GM19023 (cell line): ENCODE data around the gene PPP3CA.
"Not testable (repeated sequence)": the region's sequence is repeated elsewhere in the genome, so short reads cannot be mapped to it uniquely, and the experiment has no call there.

ENCODE experiments used
- ATAC-seq: cut with Tn5 transposase; IDR thresholded peaks from one replicate; pipeline ENCODE4 v1.9.1; 2021; ENCODE audit warnings: mild to moderate bottlenecking, moderate library complexity; ENCODE audit not compliant: unreplicated experiment

Gene PPP3CA

DNA sequence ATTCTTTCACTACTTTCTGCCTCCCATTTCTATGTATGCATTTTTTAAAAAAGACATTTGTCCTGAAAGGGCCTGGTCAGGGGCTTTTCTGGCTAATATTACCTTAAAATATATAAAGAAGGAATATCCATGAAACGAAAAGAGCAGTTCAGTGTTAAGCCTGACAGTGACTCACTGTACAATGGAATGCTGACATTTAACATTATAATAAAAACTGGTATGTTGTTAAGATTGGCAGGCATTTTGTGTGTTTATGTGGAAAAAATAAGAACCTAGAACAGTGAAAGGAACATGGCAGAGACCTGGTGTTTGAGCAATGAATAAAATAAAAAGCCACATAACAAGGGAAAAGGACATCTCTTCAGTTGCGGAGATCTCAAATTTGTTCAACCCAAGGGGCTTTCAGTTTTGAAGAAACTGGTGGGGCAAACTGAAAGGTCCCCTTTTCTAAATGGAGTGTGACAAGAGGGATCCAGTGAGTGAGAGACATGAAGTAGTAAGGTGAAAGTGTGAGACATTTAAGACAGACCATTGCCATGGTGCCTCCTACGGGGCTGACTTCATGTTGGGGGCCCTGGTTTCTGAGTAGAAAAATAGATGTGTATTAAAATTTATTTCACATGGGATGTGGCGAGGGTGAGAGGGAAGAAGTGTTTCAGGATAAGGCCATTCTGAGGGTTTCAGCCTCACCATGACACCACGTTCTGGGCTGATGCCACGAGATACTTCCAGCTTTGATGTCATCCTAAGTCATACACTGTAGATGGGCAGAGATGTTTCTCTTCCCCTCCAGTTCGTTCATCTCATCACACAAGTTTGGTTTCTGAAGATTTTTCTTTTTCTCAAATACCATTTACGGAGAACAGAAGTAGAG is 324.9 kb downstream of the PPP3CA start:
- no peak for ATAC-seq

DNA sequence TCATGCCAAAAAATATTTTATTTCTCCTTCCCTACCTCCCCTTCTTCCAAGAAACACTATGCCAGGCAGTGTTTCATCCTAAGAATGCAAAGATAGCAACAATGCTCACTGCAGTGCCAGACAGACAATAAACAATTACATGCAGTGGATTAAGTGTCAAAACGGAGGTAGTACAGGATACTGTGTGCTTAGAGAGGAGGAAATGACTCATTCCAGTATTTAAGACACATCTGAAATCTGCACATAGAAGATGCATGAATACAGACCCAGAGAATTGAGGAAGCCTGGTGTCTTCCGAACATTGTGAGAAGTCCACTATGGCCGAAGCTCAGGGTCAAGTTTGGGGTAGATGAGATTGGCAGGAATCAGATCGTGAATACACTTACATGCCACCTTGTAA is 326.4 kb downstream of the PPP3CA start:
- peak; percentile 38 for ATAC-seq

DNA sequence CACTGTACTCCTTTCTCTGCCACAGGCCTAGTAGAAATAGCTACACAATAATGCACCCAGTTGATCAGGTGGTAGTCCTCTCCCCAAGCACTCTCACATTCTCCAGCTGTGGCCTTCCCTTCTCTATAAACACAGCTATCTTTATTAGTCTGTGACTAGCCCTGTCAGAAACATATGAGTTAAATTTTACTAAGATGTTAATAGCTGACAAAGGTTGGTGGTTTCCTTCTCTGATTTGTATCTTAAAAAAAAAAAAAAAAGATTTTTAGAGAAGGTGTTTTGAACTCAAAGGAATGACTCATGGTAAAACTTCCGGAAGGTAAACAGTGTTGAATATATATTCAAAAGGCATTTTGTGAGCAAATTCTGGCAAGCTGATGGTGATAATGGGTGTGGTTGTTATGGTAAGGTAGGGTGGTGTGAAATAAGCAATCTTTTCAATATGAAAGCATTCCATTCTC is 327.4 kb downstream of the PPP3CA start:
- peak; percentile 56 for ATAC-seq

DNA sequence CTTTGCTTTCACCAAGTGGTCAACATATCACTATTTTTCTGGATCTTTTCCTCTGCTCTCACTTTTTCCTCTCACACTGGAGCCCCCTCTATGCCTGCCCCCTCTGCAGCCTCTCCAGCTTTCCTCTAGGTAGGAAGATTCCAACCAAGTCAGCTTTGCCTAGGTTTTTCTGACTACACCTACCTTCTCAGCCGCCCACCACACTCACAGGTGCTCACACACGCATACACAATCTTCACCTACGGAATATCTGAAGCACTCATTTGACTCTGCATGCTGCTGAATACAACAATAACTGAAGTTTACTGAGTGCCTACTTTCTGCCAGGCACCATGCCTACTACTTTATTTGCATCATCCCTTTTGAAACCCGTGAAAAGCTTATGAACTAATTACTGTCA is 328.0 kb downstream of the PPP3CA start:
- no peak for ATAC-seq

DNA sequence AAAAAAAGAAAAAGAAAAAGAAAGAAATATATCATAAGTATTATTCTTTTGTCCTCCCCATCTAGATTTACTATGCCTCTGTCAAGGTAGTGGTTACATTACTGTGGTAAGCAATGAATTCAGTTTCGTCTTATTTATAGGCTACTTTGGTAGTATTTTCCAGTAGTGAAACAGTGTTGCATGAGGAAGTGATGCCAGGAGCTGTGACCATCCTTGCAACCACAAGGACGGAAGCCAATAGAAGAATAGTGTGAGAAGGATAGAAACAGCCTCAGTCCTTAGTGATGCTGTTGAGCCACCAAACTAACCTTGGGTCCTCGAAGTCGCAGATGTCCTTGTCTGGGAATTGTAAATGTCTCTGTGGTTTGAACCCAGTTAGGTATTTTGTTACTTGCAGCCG is 328.5 kb downstream of the PPP3CA start:
- peak; percentile 63 for ATAC-seq

DNA sequence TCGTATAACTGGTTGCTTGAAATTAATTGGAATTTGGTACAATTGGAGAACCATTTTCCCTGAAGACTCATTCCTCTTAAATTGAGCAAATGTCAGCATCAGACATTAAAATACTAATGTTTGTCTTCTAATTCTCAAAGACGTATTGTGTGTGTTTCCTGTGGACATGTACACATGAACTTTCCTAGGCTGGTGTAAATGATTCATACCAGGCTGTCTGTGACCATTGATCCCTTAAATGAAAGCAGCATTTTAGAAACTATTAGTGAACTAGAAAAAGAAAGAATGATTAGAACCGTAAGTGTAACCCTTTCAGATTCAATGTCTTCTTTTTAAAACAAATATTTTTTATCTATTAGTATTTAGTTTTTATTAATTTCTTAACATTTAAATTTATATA is 332.9 kb downstream of the PPP3CA start:
- peak; percentile 34 for ATAC-seq

DNA sequence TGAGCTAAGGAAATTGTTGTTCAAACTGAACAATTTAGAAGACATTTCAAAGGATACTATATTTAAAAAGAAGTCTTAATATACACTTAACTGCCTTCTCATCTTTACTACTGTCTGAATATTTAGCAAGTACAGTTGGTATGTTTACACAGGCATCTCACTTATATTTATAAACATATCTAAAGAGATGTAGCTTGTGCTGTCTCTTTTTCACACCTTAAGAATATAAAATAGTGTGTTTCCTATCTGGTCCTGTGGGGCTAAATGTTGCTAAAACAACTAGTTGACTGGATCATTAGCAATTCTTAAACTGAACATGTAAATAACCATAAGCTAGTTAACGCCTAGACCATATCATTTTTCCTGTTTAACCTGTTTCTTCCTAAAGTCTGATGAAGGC is 336.3 kb downstream of the PPP3CA start:
- ATAC-seq: no peak

DNA sequence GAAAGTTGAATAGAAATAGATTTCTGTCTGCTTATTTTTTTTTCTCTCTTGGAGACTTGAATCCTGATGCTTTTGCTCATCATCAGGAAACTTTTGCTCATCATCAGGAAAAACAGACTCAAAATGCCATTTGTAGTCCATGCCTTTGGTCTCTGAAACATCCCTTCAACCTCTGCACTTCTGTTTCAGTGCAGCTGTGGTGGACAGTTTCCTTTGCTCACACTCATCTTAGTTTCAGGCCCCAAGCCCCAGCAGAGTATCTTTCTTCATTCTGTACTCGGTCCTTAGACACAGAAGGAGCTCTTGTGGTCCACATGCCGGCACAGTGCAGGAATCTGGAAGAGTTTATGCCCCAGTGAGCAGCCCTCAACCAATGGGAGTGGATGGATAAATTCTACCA is 337.9 kb downstream of the PPP3CA start:
- ATAC-seq: peak; percentile 64

DNA sequence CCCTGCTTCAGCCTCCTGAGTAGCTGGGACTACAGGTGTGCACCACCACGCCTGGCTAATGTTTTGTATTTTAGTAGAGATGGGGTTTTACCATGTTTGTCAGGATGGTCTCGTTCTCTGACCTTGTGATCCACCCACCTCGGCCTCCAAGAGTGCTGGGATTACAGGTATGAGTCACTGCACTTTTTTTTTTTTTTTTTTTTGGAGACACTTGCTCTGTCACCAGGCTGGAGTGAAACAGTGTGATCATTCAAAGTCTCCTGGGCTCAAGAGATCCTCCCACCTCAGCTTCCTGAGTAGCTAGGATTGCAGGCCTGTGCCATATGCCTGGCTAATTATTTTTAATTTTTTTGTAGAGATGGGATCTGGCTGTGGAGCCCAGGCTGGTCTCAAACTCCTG is 338.8 kb downstream of the PPP3CA start:
- no peak for ATAC-seq

DNA sequence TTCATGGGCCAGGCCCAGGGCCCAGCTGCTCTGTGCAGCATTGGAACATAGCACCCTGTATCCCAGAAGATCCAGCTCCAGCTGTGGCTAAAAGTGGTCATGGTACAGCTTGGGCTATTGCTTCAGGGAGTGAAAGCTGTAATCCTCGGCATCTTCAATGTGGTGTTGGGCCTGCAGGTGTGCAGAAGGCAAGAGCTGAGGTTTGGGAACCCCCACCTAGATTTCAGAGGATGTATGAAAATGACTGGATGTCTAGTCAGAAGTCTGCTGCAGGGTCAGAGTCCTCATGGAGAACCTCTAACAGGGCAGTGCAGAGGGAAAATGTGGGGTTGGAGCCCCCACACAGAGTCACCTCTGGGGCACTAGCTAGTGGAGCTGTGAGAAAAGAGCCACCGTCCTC is 341.7 kb downstream of the PPP3CA start:
- ATAC-seq: peak; percentile 75

DNA sequence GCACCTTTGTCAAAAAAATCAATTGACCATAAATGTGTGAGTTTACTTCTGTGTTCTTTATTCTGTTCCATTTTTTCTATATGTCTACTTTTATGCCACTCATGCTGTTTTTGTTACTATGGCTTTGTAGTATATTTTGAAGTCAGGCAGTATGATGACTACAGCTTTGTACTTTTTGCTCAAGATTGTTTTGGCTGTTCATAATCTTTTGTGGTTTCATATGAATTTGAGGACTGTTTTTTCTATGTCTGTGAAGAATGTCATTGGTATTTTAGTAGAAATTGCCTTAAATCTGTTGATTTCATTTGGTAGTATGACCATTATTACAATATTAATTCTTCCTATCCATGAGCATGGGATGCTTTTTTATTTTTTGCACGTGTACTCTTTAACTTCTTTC is 346.8 kb downstream of the PPP3CA start:
- ATAC-seq: no peak

DNA sequence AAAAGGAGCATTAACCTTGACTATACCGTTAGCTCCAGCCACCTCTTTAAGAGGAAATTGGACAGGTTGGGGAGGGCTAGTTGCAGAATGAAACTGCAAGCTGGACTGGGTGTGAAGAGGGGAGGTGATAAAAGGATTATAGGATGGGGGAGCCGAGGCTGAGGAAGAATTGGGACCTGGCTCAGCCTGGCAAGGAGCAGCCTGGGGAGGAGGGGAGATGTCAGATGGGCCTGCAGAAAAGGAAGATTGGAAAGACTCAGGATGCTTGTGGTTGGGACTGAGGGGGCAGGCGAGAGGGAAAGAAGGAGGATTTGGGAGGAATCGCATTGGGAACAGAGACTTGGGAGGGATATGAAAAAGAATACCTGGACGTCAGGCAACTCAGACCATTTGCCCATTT is 351.7 kb downstream of the PPP3CA start:
- ATAC-seq: no peak

DNA sequence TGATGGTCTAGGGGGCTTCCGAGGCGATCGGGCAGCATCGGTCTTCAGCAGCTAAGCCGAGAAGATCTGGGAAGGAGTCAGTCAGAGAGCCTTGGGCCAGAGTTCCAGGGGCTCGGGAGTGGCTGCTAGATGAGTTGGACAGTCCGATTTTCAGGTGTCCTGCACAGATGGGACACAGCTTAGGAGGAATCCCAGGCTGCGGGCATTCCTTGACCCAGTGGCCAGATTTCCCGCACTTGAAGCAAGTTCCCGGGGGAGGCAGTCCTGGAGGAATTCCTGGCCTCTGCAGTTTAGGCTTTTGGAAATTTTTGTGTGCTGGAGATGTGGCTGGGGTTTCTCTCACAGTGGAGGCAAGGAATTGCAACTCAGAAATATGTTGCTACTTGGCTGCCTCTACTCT is 352.3 kb downstream of the PPP3CA start:
- ATAC-seq: not testable (repeated sequence)

DNA sequence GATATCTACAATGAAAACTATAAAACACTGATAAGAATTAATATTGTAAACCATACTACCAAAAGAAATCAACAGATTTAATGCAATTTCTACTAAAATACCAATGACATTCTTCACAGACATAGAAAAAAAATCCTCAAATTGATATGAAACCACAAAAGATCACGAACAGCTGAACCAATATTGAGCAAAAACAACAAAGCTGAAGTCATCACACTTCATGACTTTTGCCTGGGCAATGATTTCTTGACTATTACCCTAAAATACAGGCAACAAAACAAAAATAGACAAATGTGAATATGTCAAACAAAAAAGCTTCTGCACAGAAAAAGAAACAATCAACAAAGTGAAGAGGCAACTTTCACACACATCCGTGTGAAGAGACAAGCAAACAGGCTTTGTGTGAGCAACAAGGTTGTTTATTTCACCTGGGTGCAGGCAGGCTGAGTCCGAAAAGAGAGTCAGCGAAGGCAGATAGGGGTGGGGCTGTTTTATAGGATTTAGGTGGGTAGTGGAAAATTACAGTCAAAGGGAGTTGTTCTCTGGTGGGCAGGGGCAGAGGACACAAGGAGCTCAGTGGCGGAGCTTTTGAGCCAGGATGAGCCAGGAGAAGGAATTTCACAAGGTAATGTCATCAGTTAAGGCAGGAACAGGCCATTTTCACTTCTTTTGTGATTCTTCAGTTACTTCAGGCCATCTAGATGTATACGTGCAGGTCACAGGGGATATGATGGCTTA is 355.8 kb downstream of the PPP3CA start:
- ATAC-seq: not testable (repeated sequence)

DNA sequence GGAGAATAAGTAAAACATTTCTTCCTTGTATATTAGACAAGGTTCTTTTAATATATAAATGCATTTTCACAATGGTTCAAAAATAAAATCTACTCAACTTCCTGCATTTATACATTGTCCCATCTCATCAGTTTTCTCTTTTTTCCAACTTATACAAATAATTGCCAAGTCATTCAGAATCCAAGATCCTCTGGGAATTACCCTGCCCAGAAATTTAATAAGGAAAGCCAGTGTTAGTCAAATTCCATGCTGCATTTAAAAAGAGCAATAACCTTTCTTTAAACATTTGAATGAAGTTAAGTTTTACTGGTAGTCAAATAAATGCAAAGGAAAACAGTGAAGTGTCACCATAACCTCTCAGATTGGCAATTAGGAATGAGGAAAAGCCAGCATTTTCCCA is 357.9 kb downstream of the PPP3CA start:
- ATAC-seq: no peak

DNA sequence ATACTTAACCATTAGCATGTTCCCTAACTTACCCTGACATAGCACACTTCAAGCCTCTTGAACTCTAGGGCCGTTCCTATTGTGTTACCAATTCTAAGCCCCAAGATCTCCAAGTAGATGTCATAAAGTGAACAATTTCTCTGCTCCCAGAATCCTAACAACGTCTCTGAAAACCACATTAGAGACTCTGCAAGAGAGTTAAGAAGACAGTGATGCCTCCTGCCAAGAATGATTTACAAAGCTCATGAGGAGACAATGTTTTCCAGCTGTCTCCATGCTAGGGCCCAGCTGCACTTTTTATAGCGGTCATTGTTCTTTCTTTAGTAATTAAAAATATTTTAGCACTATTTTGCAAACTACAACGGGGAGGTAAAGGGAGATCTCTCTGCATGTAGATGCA is 358.4 kb downstream of the PPP3CA start:
- no peak for ATAC-seq

DNA sequence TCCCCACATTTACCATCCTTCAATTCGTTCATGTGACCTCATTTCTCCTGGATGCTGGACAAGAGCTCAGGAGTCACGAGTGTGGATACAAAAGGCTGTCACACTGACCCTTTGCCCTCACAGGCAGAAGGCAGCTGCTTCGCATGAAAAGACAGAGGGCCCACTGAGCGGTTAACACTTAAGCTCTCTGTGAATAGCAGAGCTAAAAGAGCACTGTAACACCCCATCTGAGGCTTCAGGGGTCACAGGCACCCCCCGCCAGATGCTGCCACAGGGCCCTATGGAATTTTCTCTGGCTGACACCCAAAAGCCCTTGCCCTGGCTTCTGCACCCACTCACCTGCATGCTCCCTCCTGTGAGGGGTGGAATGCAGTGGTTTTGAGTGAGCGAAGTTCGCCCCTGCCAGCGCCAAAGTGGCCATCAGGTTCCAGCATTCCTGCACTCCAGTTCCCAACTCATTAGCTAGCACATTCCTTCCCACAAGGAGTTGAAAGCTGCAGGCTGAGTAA is 360.9 kb downstream of the PPP3CA start:
- no peak for ATAC-seq

DNA sequence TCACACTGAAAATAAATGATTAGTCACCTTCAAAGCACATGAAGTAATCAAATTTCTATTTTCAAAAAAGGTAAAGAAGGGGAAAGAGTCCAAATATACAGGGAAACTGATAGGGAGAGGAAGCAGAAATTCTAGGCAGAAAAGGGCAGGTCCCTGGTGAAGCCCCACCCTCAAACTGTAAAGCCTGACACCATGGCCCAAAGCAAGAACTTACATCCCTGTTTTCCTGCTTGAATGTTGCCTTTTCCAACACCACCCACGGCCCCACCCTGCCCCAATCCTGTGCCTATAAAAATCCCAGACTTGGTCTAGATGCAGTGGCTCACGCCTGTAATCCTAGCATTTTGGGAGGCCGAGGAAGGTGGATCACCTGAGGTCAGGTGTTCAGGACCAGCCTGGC is 361.8 kb downstream of the PPP3CA start:
- no peak for ATAC-seq

DNA sequence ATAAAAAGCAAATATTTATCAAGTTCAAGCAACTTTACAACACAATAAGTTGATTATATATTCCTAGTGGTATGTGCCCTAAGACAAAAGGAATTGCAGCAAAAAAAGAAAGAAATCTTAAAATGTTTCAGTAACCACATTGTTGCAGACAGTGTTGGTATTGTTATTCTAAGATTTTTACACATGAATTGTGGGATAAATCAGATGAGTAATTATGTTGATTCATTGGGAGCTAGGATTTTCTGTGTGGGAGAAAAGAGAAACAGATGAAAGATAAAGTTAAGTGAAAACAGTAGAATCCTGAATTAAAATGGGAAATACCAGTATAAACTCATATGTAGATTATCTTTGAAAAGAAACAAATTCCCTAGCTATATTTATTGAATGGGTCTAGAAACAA is 362.4 kb downstream of the PPP3CA start:
- ATAC-seq: no peak

DNA sequence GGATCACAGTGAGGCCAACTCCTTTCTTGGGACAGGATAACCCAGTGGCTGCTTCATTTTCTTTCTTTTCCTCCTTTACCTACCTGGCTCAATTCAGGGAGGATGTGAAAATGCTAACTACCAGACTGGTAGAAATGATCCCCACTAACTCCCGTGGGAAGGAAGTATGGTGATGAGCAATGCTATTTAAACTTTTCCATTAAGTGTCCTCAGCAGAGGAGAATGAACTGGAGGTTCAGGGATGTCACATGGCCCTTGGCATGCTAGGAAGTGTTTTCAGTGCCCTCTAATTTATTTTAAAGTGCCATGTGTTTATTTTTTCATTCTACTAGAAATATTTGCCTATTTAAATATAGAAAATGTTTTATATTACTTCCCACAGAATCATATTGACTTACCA is 363.9 kb downstream of the PPP3CA start:
- no peak for ATAC-seq

DNA sequence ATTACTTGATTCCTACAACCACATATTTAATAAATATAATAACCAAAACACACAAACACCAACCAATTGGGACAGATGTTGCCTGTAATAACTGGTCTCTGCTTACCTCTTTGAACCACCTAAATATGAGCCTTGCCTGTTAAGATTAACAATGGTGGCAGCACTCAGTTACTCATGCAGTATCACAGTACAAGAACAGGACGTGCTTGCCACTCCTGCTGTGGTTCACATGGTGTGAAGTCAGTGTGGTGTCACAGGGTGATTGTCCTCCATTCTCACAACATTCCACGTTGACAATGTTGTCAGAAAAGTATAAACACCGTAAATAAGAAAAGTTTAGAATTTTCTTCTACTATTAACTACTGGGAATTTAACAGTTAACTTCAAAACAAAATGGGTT is 365.0 kb downstream of the PPP3CA start:
- no peak for ATAC-seq
